ENCODE data around the gene GNG5.

Gene GNG5

DNA sequence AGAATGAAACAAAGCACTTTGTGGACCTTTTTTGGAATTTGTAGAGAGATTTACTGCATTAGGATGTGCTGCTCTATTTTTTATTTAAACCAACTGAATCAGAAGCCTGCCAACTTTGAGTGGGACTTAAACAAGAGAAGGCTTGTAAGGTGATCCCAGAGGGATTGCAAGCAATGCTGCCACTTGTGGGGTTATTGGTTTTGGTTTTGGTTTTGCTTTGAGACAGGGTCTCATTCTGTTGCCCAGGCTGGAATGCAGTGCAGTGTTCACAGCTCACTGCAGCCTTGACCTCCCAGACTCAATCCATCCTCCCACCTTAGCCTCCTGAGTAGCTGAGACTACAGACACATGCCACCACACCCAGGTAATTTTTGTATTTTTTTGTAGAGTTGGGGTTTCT is 32.2 kb upstream of the GNG5 start:
- no peak for DNase-seq (ENCODE audit: extremely low read depth, insufficient read length)
- TF ChIP-seq, protein P1, sequence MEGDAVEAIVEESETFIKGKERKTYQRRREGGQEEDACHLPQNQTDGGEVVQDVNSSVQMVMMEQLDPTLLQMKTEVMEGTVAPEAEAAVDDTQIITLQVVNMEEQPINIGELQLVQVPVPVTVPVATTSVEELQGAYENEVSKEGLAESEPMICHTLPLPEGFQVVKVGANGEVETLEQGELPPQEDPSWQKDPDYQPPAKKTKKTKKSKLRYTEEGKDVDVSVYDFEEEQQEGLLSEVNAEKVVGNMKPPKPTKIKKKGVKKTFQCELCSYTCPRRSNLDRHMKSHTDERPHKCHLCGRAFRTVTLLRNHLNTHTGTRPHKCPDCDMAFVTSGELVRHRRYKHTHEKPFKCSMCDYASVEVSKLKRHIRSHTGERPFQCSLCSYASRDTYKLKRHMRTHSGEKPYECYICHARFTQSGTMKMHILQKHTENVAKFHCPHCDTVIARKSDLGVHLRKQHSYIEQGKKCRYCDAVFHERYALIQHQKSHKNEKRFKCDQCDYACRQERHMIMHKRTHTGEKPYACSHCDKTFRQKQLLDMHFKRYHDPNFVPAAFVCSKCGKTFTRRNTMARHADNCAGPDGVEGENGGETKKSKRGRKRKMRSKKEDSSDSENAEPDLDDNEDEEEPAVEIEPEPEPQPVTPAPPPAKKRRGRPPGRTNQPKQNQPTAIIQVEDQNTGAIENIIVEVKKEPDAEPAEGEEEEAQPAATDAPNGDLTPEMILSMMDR (IDR thresholded peaks at IDR 0.05; ENCODE audit: insufficient read depth, low read length, poor library complexity, severe bottlenecking) = no peak
- Histone ChIP-seq H3K4me3 (replicated peaks; ENCODE audit: low read depth, low read length) (no peak overlapping the region), H3K36me3 (ENCODE audit: control insufficient read depth, insufficient read depth, low read length) (no peaks in the 10 kb centered on the region), H3K27me3 (replicated peaks; ENCODE audit: control insufficient read depth, insufficient read depth, low read length) (no peaks in the 10 kb centered on the region)

DNA sequence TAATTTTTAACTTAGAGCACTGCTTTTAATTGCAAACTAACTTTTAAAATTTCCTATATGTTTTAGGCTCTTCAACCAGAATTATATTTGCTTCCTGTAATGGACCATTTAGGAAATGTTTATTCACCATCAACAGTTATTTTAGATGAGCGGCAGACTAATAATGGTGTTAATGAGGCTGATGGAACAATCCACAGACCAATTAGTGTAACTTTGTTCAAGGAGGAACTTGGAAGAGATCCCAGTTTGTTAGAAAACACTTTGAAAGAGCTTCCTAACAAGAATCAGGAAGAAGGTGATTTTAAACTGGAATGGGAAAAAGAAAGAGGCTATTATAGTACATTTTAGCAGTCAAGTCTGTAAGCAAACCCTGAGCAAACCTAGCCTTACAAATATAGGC is 19.4 kb upstream of the GNG5 start:
- no peaks in the 10 kb centered on the region for H3K27me3 ChIP-seq (replicated peaks; ENCODE audit: control insufficient read depth, insufficient read depth, low read length)
- TF ChIP-seq, protein P1 (IDR thresholded peaks at IDR 0.05; ENCODE audit: insufficient read depth, low read length, poor library complexity, severe bottlenecking) = no peak

DNA sequence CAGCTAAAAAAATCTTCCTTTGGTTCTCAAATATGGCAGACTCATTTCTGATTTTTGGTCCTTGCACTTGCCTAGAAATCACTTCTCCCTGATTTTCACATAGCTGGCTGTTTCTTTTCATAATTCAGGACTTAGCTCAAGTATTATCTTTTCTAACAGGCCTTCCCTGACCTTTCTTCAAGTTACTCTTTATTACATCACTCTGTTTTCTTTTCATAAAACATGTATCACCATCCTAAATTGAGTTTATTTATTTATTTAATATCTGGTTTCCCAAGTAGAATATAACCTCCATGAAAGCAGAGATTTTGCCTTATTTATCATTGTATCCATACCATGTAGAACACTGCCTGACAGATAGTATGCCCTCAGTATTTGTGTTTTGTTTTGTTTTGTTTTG is 18.2 kb upstream of the GNG5 start:
- DNase-seq (ENCODE audit: extremely low read depth, insufficient read length) = no peak
- H3K4me3 ChIP-seq (replicated peaks; ENCODE audit: low read depth, low read length) = no peak overlapping the region

More for the DNA sequence above, 19.4 kb upstream of the GNG5 start:
- no peak overlapping the region for H3K4me3 ChIP-seq (replicated peaks; ENCODE audit: low read depth, low read length)
- no peaks in the 10 kb centered on the region for H3K36me3 ChIP-seq (ENCODE audit: control insufficient read depth, insufficient read depth, low read length)
- DNase-seq (ENCODE audit: extremely low read depth, insufficient read length) = no peak

DNA sequence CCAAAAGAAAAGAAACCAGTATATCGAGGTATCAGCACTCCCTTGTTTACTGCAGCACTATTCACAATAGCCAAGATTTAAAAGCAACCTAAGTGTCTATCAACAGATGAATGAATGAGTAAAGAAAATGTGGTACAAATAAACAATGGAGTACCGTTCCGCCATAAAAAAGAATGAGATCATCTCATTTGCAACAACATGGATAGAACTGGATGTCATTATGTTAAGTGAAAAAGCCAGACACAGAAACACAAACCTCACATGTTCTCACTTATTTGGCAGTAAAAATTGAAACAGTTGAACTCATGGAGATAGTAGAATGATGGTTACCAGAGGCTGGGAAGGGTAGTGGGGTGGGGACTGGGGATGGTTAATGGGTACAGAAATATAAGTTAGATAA is 4.3 kb upstream of the GNG5 start:
- H3K27me3 ChIP-seq (replicated peaks; ENCODE audit: control insufficient read depth, insufficient read depth, low read length) = no peaks in the 10 kb centered on the region
- no peak for DNase-seq (ENCODE audit: extremely low read depth, insufficient read length)
- no peak overlapping the region for H3K4me3 ChIP-seq (replicated peaks; ENCODE audit: low read depth, low read length)
- TF ChIP-seq, protein P1 (IDR thresholded peaks at IDR 0.05; ENCODE audit: insufficient read depth, low read length, poor library complexity, severe bottlenecking) = no peak
- H3K36me3 ChIP-seq (ENCODE audit: control insufficient read depth, insufficient read depth, low read length) = no peaks in the 10 kb centered on the region

More for the DNA sequence above, 18.2 kb upstream of the GNG5 start:
- TF ChIP-seq, protein P1 (IDR thresholded peaks at IDR 0.05; ENCODE audit: insufficient read depth, low read length, poor library complexity, severe bottlenecking) = no peak
- Histone ChIP-seq H3K27me3 (replicated peaks; ENCODE audit: control insufficient read depth, insufficient read depth, low read length) (no peaks in the 10 kb centered on the region), H3K36me3 (ENCODE audit: control insufficient read depth, insufficient read depth, low read length) (no peaks in the 10 kb centered on the region)

DNA sequence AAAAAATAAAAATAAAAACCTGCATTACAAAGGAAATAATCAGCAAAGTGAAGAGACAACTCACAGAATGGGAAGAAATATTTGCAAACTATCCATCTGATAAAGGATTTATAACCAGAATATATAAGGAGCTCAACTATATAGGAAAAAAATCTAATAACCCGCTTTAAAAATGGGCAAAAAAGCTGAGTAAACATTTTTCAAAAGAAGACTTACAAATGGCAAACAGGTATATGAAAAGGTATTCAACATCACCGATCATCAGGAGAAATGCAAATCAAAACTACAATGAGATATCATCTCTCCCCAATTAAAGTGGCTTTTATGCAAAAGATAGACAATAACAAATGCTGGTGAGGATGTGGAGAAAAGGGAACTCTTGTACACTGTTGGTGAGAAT is 3.8 kb upstream of the GNG5 start:
- Histone ChIP-seq H3K27me3 (replicated peaks; ENCODE audit: control insufficient read depth, insufficient read depth, low read length) (no peaks in the 10 kb centered on the region), H3K36me3 (ENCODE audit: control insufficient read depth, insufficient read depth, low read length) (no peaks in the 10 kb centered on the region), H3K4me3 (replicated peaks; ENCODE audit: low read depth, low read length) (no peak overlapping the region)
- TF ChIP-seq, protein P1 (IDR thresholded peaks at IDR 0.05; ENCODE audit: insufficient read depth, low read length, poor library complexity, severe bottlenecking) = no peak
- no peak for DNase-seq (ENCODE audit: extremely low read depth, insufficient read length)

DNA sequence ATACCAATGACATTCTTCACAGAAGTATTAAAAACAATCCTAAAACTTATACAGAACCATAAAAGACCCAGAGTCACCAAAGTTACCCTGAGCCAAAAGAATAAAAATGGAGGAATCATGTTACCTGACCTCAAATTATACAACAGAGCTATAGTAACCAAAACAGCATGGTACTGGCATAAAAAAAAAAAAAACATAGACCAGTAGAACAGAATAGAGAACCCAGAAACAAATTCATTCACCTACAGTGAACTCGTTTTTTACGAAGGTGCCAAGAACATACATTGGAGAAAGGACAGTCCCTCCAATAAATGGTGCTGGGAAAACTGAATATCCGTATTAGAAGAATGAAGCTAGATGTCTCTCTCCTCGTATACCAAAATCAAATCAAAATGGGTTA is 2.6 kb upstream of the GNG5 start:
- Histone ChIP-seq H3K36me3 (ENCODE audit: control insufficient read depth, insufficient read depth, low read length) (no peaks in the 10 kb centered on the region), H3K27me3 (replicated peaks; ENCODE audit: control insufficient read depth, insufficient read depth, low read length) (no peaks in the 10 kb centered on the region), H3K4me3 (replicated peaks; ENCODE audit: low read depth, low read length) (no peak overlapping the region)
- DNase-seq (ENCODE audit: extremely low read depth, insufficient read length) = no peak
- TF ChIP-seq, protein P1 (IDR thresholded peaks at IDR 0.05; ENCODE audit: insufficient read depth, low read length, poor library complexity, severe bottlenecking) = no peak
